GM12801 (cell line): ENCODE measurements around the gene FILIP1.

Source experiments
- CTCF ChIP-seq: IDR thresholded peaks from one replicate; pipeline ENCODE4 v1.5.1; 2011; ENCODE audit warnings: control low read depth; ENCODE audit not compliant: insufficient read length; ENCODE audit errors: extremely low read depth

FILIP1 gene

GRCh38 chr6:75493400-75494064, at the start of gene FILIP1:
Gene FILIP1 (minus strand): TSS chr6:75493800. CDS start chr6:75414972, 78,828 bp downstream.
- TF ChIP-seq CTCF = no peak

- TF ChIP-seq CTCF = no peak
Observed at GRCh38 chr6:75543311-75543710, 49.7 kb upstream of the FILIP1 start.

- TF ChIP-seq CTCF = no peak
Observed at GRCh38 chr6:75539136-75539535, 45.5 kb upstream of the FILIP1 start.

GRCh38 chr6:75532521-75532920, 38.9 kb upstream of the FILIP1 start:
- TF ChIP-seq CTCF = no peak

- TF ChIP-seq CTCF = no peak
Observed at GRCh38 chr6:75531174-75531573, 37.6 kb upstream of the FILIP1 start.

- TF ChIP-seq CTCF = no peak
Observed at GRCh38 chr6:75530696-75531095, 37.1 kb upstream of the FILIP1 start.

- no peak for TF ChIP-seq CTCF
Observed at GRCh38 chr6:75528423-75528822, 34.8 kb upstream of the FILIP1 start.
